Measurements from ENCODE around the gene UBAP2L.

GRCh38 chr1:154241703-154242351 is 21.1 kb downstream of the UBAP2L start:
- TF ChIP-seq CTCF (conservative IDR thresholded peaks at IDR 0.05 in 1 of 2, IDR thresholded peaks at IDR 0.05 in 1 of 2; ENCODE audit: low read depth in 1 of 2, low read length in 2 of 2): no peak
- no peak for TF ChIP-seq EZH2 (IDR thresholded peaks at IDR 0.05; ENCODE audit: low read length, missing control alignments)
